NCI-H2029 (cell line): ENCODE data around the gene FOXF1.

Experiments
- DNase-seq: peaks from one replicate; lab custom pipeline; 2025; lab: John Stamatoyannopoulos, UW

FOXF1 gene

DNA sequence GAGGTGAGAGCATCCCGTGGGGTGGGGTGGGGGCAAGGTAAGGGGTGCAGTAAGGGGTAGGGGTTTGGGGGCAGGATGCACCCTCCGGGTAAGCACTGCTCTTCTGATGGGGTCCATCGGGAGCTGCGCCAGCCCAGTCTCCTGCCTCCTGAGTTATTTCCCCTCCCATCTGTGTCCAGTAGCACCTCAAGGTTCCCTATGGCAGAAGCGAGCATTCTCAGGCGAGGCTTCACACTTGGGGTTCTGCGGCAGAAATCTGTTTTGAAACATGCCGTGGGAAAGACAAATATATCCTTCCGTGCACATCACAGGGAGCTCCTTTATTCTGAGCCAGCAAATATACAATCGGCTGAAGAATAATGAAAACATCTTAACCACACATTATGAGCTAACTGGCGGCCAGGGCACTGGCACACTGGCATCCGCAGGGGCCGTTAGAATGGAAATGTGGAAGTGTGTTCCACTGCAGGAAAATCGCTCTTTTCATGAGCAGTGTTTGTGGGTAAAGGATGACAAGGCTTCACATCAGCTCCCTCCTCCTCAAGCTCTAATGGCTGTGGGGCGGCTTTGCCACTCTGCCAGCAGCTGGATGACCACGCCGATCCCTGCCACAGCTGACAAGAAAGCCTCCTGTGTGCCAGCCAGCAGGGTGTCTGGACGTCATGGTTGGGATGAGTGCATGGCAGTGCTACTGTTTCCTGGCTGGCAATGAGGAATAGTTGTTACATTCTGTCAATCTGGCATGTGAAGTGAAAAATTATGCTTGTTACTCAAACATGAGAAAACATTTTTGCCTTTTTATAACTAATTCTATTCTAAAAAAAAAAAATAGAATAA is 24.7 kb downstream of the FOXF1 start:
- DNase-seq, result no peak

DNA sequence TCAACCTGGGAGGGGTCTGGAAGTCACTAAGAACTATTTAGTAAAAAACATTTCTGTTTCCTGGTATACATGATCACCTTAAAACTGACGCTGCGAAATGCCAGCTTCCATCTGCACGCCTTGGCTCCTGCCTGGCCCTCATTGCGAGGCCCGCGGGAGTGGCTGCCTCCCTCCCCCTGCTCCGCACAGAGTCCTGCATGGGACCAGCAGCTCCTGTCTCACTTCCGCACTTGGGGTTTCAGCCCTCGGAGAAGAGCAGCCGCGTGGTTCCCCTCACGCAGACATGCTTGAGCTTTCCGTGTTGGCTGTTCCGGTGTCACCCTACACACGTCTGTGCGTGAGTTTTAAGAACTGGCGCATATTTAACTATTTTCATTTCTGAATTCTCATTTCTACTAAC is 26.3 kb downstream of the FOXF1 start:
- DNase-seq, result no peak

DNA sequence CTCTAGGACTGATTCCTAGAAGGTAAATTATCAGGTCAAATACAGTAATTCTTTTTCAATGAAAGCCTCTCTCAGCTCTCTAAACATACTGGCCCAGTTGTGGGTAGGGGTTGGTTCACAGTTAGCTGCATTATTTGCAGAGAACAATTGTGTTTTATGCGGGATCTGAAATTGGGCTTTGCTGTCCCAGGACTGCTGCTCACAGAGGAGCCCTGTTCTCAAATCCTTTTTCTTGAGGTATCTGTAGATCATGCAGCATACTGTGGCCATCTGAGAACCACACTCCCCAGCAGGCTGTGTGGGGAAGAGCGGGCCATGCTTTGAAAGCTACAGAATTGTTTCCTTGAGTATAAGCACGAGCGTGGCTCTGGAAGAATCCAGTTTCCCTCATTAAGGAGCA is 27.2 kb downstream of the FOXF1 start:
- DNase-seq, result no peak

DNA sequence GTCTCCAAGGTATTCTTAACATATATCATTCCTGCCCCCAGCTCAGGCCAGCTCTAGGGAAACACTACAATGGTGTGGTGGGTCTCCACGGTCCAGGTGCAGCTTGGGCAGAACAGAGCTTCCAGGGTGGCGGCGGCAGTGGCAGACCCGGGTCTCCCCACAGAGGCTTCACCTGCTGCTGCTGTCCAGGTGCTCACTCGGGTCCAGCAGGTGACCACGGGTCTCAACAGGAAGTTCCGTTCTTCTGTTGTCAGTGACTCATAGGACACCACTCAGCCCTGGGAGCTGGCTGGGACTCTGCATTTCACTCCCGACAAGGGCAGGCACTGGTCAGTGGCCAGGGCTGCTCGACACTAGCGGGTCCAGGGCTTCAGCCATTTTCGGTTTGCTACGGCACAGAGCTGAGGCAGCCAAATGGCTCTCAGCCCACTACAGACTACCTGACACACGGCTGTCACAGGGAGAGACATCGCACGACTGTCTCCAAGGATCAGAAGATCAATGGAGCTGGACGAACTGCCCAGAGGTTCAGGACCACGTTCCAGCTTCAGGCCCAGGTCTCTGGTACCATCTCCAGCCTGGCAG is 28.0 kb downstream of the FOXF1 start:
- no peak for DNase-seq

DNA sequence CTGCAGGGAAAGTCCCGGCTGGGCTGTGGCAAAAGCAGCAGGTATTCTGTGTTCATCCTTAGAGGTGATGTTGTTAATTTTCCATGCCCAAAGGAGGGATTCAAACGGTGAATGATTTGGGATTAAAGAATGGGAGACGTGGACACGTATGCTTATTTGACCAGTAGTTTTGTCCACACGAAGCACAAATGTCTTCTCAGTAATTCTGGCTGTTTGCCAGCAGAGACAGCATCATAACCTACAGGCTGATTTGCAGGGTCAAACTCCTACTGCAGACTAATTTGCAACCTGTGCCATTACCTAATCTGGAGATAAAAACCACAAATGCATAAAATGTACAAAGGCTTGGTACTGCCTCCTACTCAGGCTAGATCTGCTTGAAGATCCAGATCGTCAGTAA is 30.6 kb downstream of the FOXF1 start:
- DNase-seq, result no peak

DNA sequence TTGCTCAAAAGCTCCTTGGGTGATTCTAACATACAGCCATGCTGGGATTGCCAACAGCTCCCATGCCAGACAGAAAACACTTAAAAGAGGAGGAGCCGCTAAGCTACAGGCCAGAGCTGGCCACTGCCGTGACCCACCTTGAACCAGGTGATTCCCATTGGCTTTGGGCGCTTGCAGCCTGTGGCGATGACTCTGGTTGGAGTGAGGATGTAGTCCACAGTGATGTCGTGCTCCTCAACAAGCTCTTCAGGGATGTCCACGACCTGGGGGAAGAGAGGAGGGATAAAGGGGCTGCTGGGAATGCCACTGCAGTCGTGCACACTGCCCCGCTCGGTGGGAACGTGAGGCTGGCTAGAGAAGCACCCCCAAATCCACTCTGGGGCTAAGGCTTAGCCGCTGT is 31.2 kb downstream of the FOXF1 start:
- no peak for DNase-seq

DNA sequence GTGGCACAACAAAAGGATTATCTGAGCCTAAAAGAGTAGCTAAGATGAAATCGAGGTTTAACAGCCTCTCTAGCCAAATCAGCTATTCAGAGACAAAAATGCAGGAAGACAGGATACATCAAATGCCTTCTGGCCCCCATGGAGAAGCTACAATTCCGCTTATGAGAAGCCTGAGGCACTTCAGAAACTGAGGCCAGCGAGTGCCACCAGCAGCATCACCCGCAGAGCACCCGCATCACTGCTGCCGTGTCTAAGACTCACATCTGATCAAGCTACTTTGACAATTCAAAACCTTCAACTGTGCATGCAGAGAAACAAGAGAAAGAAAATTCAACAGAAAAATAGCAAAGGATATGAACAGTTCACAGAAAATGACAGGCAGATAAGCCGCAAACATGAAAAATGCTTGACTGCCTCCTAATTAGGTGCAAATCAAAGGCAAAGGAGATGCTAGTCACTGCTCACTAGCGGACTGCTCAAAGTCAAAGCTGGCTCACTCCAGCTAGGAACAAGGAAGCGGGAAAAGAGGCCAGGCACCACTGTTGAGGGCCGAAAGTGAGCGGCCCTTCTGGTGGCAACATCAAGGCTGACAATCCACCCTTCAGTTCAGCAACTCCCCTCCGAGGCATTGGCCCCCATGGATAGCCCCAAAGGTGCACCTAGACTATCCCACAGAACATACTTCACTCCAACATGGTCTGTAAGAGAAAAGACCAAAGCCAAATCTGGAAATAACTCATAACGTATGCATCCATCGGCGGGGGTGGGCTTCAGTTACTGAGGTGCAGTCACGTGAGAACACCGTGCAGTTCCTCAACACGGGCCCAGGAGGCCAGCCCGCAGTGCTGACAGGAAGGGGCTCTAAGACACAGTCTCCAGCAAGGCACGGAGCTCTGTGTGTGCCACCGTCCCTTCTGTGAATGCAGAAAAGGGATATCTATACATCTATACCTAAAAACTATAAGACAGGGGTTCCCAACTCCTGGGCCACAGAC is 32.7 kb downstream of the FOXF1 start:
- DNase-seq, result no peak

DNA sequence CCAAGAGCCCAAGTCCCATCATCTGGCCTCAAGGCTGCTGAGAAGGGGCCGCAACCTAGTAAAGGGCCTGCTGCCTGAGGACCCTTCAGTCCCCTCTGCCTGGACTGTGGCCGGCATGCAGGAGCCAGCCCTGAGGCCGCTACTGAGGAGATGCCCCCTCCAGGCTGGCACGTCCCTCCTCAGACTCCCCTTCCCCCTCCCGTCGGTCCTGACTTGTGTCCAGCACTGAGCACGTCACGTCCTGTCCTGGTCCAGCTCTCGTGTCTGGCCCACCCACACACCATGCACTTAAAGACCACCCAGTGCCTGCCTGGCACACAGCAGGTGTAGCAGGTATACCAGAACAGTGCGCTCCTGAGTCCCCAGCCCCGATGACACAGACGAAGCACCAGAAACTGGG is 35.2 kb downstream of the FOXF1 start:
- DNase-seq, result no peak

DNA sequence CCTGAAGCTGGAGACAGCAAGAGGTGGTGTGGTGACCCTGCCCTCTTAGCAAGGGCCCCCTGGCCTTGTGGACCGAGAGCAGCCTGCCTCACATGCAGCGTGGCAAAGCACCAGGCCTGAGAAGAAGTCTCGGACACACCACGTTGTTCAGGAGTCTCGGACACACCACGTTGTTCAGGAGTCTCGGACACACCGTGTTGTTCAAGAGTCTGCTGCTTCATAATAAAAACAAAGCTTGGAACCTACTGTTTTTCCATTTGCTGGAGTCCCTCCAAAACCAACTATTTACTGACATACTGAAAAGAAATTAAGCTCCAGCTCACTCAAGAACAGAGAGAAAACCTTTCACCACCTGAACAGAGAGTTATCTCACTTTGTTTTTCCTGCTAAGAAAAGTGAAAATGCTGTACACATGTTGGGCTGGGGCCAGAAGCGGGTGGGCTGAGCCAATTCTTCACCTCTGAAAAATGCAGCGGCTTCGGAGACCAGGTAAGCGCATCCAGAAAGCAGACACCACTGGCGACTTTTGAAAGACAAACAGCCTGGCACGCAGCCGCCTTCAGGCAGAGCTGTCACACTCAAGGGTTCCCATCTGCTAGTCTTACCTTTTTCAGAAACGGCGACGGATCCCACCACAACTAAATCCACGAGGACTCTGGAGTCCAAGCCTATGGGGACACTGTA is 35.8 kb downstream of the FOXF1 start:
- no peak for DNase-seq

DNA sequence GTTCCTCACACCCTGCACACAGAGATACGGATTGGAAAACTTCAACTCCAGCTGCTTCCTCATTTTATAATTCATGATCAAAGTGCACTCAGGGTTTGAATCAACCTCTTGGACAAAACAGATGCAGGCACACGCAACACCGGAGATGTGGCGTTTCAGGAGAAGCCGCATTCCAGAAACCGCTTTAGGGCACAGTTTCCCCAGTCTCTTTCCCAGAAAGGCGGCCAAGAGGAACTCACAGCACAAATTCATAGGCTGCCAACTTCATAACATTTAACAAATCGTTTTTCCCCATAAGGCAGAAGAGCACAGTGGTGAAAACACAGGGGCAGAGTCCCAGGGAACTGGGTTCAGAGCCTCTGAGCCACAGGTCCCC is 36.3 kb downstream of the FOXF1 start:
- no peak for DNase-seq

DNA sequence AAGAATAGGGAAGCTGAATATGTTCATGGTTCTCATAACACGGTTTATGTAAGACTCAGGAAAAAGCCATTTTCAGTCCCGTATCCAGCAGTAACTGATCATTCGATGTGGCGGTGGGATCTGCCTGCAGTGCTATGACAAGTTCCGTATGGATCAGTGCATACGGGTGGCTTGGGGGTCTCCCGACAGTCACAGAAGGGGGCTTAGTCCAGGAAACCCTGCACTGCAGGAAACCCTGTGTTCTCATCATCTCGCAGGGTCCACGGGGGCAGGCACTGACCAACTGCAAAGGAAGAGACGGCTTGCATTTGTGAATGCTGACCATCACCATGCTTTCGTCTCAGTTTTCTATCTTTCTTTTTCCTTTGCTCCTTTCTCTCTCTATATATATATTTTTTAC is 37.0 kb downstream of the FOXF1 start:
- no peak for DNase-seq

DNA sequence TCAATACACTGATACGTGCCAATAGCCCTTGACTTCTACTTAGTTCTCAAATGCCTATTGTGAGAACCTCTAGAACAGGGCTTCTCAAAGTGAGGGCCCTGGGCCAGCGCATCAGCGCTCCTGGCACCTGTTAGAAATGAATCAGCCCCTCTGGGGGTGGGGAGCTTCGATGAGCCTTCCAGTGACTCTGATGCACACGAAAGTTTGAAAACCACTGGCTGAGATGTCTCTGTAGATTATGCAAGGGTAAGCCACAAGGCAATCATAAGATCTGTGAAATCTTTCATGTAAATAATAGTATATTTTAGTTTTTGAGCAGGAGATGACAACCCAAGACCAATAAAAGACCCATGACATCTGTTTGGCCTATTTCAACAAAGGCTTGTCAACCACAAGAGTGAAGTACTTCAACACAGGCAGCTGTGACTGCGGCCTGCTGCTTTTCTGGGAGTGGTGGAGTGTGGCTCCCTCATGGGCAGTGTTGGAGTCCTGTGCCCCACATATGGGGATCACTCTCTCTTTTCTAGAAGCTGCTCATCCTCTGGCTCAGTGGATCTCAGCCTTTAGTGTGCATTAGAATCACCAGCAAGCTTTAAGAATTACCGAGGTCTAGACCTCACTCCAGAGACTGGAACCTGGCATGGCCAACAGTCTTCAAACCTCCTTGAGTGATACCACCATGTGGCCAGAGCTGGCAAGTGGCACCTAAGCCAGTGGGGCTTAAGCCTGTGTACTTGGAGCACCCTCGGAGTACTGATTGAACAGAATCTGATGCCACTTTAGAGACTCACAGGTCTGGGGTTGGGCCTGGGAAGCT is 39.0 kb downstream of the FOXF1 start:
- DNase-seq, result no peak

DNA sequence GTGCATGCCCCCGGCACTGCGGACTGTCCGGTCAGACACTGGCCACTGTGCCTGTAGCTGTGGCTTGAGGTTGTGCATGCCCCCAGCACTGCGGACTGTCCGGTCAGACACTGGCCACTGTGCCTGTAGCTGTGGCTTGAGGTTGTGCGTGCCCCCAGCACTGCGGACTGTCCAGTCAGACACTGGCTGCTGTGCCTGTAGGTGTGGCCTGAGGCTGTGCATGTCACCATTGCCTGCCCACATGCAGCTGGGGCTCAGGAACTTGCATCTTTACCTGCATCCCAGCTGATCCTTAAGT is 39.5 kb downstream of the FOXF1 start:
- no peak for DNase-seq

DNA sequence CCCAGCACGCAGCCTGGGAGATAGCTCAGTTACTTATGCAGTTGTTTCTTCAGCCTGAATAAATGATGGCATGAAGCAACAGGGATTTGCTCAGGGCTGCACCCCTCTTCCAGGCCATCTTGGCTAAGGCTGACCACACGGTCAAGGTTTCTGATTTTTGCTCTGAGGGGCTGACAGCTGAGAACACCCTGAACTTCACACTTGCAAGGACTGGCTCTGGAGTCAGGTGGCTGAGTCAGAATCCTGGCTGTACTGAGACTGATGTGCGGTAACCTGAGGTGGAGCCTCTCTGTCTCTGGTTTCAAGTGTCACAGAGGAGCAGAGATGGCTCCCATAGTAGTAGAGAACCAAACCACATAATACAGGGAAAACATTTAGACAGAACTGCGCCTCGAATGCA is 40.0 kb downstream of the FOXF1 start:
- DNase-seq, result no peak

DNA sequence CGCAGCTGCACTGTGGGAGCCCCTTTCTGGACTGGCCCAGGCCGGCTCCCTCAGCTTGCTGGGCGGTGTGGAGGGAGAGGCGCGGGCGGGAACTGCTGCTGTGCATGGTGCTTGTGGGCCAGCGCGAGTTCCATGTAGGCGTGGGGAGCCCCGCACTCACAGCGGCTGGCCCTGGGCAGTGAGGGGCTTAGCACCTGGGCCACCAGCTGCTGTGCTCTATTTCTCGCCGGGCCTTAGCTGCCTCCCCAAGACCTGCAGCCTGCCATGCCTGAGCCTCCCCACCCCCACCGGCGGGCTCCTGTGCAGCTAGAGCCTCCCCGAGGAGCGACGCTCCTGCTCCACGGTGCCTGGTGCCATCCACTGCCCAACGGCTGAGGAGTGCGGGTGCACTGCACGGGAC is 43.0 kb downstream of the FOXF1 start:
- DNase-seq, result no peak

DNA sequence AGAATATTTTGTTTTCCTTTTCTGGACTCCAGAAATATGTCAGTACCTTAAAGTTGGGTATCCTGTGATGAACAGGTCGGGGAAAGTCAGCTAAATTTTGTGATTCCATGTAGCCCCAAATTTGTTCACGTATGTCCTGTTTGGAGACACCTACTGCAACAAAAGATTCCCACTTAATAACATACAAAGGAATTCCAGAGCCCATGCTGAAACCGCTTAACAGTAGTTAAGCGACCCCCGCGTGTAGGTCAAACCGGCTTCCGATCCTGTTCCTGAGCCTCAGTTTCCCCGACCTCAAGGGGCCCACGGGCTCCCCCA is 44.2 kb downstream of the FOXF1 start:
- DNase-seq, result no peak

DNA sequence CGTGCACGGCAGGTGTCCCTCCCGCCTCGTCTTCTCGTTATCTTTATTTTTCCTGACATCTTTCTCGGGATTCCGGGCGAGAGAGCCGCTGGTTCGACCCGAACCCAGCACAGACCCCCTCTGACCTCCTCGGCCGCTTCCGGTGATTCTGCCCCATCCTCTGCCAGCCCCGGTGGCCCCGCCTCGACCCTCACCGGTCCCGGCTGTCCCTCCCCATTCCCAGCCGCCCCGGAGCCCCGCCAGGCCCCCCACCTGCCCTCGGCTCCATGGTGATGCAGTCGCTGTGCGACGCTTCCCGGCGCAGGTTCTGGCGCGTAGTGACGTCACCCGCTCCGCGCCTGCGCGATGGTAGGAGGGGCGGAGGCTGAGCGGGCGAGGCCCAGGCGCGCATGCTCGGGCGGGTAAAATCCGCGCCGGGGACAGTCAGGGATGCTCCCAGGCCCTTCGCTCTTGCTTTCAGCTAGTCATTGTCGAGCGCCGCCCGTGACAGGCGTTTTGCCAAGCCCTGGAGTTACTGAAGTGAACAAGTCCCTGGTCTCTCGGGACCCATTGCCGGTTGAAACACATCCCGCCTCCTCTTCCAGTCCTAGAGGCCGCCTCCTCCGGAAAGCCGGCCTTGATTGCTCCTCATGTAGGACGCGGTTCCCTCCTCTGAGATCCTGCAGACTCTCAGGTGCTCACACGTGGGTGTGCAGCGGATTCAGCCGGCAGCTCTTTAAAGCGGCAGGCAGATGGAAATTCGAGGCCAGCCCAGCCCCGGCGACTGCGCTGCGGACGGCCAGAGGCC is 44.8 kb downstream of the FOXF1 start, which contains the start of gene MTHFSD:
MTHFSD (minus strand) TSS at position 319 of the 787 bp plus-strand sequence; CDS start at position 268, 51 bp downstream.
- DNase-seq, result peak; percentile 62

DNA sequence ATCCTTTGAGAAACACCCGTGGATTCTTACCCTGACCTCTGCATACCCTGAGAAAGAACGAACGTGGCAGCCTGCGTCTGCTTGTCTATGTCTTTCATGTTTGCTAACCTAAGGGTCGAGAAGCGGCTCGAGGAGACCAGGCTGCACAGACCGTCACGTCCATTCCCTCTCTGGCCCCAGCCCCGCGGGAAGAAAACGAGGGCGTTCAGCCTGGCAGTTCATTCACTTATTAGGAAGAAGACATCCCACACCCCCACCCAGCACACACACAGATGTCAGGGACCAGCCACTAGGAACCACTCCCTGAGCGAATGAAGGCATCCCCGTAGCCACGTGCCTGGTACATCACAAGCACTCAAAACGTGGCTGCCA is 45.4 kb downstream of the FOXF1 start:
- DNase-seq, result no peak

DNA sequence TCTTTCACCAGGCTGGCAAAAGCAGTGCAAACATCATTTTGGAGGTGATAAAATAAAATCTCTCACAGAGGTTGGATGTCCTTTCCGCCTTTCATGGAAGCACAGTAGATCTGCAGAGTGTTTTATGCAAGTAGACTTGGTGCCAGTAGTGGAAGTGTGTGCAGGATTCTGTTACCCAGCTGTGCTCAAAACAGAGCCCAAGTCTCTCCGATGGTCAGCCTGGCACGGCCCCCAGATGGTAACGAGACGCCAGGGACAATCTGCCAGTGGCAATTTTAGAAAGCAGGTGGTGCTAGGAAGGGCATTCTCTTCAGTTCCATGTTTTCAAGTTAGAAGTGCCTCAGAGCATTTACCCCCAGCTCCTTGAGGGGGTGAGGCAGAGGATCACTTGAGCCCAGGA is 46.2 kb downstream of the FOXF1 start:
- no peak for DNase-seq

DNA sequence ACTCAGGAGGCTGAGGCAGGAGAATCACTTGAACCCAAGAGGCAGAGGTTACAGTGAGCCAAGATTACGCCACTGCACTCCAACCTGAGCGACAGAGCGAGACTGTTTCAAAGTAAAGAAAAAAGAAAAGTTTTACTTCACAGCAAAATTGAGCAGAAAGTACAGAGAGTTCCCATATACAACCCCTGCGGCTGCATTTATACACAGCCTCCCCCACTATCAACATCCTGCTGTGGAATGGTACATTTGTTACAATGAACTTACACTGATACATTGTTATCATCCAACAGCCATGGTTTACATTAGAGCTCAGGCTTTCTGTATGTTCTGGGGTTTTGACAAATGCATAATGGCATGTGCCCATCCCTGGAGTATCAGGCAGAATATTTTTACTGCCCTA is 47.3 kb downstream of the FOXF1 start:
- no peak for DNase-seq
